GM19328 (cell line): ENCODE results near the gene SDK2.
"Not testable (repeated sequence)": the region's sequence is repeated elsewhere in the genome, so short reads cannot be mapped to it uniquely, and the experiment has no call there.

Experiments used
- ATAC-seq: cut with Tn5 transposase; IDR thresholded peaks from one replicate; pipeline ENCODE4 v1.9.1; 2021; ENCODE audit warnings: mild to moderate bottlenecking, moderate library complexity; ENCODE audit not compliant: unreplicated experiment

Gene SDK2

DNA sequence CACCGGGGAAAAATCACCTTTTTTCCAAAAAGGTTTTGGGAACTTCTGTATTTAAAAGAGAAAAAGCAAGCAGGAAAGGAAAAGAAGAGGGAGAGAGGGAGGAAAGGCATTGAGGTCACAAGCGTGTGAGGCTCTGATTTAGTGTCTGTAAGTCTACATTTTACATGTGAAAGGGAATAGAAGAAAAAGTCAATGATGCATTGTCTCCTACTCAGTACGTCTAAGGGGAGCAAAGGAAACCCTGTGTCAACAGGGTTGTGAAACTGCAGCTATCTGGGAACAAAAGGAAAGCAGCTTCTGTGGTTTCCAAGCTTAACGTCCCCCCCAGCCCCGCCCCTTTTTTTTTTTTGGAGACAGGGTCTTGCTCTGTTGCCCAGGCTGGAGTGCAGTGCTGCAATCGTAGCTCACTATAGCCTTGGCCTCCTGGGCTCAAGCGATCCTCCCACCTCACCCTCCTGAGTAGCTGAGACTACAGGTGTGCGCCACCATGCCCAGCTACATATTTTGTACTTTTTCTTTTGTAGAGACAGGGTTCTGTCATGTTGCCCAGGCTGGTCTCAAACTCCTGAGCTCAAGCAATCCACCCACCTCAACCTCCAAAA is 330.6 kb downstream of the SDK2 start:
- ATAC-seq: no peak

DNA sequence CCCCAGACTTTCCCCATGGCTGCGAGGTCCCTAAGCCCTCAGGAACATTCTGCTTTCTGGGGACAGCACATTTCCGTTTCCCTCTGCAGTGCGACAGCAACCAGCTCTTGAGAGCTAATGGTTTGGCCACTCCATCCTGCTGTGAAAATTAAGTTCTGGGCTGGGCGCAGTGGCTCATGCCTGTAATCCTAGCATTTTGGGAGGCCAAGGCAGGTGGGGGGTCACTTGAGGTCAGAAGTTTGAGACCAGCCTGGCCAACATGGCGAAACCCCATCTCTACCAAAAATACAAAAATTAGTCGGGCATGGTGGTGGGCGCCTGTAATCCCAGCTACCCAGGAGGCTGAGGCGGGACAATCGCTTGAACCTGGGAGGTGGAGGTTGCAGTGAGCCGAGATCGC is 331.4 kb downstream of the SDK2 start:
- not testable (repeated sequence) for ATAC-seq

DNA sequence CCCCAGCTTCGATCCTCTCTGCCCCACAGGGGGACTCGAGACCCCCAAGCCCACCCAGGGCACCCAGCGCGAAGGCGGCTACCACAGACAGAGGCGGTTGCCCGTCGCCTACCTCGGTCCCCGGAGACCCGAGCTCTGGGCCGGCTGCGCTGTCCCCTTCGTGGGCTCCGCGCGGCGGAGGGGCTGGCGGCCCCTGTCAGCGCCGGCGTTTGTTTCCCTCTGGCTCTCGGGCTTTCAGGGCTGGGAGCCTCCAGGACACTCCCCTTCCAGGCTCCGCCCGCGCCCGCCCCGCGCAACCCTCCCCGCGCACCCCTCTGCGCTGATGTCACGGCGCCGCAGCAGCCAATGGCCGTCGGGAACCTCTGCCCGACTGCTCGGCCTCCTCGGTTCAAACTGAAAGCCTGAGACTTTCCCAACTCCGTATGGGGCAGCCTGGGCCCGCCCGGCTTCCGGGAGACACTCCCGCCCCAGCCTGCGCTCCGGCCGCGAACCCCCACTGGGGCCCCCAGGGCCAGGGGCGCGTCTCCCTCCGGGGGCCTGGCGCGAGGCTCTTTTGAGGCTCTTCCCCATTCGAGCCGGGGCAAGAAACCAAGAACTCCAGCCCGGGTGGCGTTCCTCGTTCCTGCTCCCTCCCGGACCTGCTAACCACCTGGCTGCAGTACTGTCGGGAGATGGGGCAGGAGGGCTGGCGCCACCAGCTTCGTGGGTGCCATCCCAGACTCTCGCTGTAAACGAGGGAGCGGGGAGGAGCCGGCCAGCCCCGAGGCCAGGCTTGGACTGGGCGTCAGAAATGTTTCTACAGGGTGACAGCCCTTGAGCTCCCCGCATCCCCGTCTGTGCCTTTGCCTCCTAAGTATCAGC is 332.2 kb downstream of the SDK2 start, which contains the start of gene CDC42EP4:
Gene CDC42EP4 (minus strand): TSS at position 221 of the 861 bp plus-strand sequence. CDS start 25,501 bp downstream, outside the sequence.
- ATAC-seq: peak; percentile 92

DNA sequence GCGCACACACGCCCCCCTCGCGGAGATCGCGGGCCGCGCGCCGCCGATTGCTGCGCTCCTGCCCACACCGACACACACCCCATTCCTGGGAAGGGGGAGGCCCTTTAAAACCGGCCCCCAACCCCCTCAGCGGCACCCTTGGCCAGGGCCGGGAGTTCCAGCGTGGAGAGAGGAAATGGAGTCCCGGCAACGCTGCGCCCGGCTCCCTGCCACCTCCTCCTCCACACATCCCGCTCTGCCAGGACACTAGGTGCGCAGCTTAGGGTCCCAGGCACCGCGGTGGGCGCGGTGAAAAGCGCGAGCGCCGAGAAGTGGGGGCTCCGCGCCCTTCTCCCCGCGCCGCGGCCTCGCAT is 332.8 kb downstream of the SDK2 start:
- peak; percentile 11 for ATAC-seq

DNA sequence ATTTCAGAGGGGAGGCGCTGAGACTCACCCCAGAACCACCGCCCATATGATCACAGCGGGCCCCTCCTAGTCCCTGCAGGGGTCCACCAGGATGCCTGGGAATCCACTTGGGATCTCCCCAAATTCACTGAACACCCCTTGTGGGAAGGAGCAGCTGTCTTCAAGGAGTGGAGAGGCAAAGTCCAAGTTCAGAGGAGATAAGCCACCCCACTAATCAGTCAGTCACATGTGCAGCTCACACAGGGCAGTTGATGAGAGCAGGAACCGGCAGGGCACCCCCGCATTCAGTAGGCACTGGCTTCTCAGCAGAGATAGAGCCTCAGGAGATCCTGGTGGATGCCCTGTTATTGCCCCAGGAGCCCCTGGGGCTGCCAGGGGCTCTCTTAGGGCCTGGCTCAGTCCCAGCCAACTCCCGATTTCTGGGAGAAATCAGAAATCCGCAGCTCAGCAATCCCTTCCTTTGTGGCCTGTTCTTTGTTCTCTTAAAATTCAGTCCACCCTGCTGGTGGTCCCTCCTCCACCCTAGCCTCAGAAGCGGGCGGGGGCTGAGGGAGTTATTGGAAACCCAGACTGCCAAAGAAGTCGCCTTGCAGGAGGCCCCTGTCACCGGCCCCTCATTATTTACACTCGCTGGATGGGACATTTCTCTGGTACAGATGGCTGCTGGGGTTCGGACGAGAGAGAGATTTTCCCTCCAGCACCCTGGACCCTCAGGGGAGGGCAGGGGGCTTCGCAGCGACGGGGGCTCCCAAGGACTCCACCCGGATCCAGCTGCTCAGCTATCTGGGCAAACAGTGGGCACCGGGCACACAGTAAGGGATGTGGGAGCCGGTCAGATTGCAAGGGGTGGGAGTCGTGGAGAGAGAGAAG is 334.3 kb downstream of the SDK2 start:
- no peak for ATAC-seq

DNA sequence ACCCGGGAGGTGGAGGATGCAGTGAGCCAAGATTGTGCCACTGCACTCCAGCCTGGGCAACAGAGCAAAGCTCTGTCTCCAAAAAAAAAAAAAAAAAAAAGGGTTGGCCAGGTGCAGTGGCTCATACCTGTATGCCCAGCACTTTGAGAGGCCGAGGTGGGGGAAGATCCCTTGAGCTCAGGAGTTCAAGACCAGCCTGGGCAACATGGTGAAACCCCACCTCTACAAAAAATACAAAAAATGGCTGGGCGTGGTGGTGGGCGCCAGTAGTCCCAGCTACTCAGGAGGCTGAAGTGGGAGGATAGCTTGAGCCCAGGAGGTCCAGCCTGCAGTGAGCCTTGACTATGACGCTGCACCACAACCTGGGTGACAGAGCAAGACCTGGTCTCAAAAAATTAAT is 335.3 kb downstream of the SDK2 start:
- not testable (repeated sequence) for ATAC-seq

DNA sequence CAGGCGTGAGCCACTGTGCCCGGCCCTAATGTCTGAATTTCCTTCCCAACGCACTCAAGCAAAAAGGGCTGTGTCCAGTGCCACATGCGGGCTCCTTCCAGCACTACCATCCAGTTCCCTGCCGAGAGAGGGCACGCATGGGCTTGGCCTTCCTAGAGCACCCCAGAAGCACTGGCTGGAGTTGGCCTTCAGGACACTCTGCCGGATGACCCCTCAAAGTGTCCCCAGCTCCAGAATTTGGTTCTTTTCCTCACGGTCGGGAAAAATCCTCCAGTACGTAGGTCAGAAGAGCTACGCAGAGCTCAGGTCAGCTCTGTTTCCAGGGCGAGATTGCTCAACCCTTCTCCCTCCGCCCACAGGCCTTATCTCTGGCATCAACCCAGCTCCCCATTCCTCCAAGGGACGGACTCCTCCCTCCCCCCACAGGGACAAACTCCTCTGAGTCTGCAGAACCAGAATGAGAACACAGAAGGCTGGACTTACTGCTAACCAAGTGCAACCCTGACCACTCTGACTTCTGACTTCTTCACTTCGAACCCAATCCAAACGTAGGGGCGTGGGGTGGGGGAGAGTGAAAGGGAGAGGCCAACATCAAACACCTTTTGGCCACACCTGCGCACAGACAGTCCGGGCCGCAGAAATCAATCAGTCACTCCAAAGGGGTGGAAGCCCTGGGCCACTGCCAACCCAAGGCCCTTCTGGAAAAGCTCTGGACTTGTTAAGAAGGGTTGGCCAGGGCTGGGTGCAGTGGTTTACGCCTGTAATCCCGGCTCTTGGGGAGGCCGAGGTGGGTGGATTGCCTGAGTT is 336.0 kb downstream of the SDK2 start:
- no peak for ATAC-seq

DNA sequence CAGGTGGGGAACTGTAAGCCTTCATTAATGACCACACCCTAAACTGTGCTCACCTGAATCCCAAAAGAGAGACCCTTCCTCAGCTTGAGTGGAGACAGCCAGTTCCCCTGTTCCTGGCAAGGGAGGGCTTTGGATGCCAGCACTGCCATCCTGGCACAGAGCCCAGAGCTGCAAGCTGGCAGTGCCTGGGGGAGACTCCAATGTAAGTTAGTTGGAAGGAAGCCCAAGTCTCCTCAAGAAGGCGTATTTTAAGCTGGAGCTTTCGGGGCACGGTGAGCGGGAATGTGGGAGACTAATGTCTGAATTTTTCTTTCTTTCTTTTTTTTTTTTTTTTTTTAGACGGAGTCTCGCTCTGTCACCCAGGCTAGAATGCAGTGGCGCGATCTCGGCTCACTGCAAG is 337.1 kb downstream of the SDK2 start:
- no peak for ATAC-seq

DNA sequence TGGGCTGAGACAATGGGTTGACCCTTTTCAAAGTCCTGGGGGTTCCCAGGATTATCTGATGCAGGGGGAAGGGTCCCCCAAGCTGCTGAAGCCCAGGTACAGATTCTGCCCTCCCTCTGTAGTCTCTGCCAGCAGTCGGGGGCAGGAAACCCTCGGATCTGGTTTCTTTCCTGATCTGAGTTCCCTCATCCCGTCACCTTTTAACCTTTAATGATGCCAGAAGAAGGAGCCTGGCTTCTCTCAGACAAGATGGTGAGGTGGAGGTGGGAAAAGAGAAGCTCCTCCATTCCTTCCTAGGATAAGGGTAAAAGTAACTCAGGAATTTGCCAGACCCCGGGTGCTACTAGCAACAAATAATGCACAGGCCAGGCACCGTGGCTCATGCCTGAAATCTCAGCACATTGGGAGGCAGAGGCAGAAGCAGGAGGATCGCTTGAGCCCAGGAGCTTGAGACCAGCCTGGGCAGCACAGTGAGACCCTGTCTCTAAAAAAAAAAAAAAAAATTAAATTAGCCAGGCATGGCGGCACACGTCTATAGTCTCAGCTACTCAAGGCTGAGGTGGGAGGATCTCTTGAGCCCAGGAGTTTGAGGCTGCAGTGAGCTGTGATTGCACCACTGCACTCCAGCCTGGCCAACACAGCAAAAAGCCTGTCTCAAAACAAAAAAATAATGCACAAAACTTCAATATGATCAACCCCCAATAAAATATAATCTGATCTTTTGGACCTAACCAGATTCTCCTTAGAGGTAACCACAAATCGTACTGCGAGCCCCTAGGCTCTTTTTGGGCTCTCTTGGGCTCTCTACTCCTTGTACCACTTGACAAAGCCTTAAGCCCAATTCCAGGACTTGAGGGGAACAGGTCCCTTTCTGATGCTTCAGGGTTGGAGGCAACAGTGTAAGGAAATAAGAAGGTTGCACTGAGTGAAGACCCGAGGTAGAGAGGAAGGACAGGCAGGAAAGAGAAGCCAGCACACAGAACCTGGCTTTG is 338.1 kb downstream of the SDK2 start:
- no peak for ATAC-seq

DNA sequence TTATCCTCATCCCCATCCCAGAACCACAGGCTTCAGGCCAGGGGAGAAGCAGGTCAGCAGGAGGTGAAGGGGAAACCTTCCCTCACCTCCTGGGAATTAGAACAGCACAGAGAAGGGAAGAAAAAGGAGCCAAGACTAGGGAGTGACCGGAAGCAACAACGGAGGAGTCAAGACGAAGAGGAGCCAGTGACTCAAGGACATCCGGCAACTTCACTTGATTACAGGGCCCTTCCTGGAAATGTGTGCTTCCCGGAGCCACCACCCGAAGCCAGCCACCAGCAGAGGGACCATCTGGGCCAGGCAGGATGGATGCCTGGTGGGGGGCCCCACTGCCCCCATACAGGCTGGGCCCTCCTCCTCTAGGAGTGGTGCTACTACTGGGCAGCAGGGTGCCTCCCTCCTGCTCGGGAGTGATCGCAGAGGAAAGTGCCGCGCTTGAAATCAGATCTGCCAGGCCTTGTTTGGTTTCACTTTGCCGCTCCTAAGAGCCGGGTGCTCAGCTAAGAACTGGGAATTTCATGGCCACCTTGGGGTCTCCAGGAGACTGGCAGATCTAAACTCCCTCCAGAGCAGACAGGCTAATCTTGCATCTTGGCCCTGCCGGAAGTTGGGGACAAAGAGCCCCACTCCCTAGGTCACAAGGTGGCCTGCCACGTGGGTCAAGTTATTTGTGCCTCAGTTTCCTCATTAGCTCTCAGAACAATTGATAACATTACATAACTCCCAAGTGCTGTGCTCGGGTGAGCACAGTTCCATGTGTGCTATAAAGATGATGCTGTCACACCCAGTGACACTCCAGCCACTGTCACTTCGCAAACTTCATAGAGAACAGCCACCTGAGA is 339.1 kb downstream of the SDK2 start:
- no peak for ATAC-seq

DNA sequence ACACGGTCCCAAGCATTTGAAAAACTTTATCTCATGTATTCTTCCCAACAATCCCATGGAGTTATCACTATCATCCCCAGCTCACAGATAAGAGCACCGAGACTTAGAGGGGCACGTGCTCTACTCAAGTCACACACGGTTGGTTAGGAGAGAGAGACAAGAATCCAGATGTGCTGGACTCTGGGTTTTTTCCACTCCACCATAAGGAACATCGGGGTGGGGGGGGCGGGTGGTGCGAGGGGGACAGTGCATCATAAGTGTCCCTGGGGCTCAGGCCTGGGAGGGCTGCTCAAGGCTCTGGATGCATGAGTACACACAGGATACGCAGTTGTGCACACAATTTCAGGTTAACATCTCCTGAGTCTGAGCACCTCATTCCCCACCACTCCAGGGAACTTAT is 339.8 kb downstream of the SDK2 start:
- ATAC-seq: no peak

DNA sequence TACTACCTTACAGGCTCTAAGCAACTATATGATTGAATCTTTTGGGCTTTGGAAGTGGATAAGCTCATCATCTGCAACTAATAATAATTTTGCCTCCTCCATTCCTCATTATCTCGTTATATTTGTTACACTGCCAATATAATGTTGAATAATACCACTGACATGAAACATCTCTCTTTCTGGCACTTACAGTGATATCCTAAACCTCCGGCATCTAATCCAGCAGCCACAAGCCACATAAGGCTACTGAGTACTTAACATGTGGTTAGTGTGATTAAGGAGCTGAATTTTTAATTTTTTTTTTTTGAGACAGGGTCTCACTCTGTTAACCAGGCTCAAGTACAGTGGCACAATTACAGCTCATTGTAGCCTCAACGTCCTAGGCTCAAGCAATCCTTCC is 342.1 kb downstream of the SDK2 start:
- ATAC-seq: no peak

DNA sequence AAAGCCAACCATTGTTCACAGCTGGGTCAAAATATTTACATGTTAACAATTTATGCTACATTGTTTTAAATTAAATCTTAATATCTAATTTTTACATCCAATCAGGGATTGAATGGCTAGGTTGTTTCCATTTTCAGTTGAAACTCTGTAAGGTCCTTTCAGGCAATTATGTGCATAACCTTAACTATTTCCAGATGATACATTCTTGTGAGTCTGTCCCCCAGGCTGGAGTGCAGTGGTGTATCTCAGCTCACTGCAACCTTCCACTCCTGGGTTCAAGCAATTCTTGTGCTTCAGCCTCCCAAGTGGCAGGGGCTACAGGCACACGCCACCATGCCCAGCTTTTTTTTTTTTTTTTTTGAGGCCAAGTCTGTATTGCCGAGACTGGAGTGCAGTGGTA is 342.9 kb downstream of the SDK2 start:
- no peak for ATAC-seq

DNA sequence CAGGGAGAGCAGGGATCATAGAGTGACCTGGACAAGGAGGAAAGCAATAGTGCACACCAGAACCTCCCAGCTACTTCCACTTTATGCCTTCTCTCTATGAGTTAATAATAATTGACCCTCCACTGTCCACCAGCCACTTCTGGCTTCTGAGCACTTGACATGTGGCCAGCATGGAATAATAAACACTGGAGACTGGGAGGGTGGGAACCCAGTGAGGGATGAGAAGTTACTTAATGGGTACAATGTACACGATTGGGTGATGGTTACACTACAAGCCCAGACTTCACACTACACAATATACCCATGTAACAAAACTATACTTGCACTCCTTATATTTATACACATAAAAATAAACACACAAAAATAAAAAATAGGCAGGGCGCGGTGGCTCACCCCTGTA is 343.9 kb downstream of the SDK2 start:
- ATAC-seq: no peak

DNA sequence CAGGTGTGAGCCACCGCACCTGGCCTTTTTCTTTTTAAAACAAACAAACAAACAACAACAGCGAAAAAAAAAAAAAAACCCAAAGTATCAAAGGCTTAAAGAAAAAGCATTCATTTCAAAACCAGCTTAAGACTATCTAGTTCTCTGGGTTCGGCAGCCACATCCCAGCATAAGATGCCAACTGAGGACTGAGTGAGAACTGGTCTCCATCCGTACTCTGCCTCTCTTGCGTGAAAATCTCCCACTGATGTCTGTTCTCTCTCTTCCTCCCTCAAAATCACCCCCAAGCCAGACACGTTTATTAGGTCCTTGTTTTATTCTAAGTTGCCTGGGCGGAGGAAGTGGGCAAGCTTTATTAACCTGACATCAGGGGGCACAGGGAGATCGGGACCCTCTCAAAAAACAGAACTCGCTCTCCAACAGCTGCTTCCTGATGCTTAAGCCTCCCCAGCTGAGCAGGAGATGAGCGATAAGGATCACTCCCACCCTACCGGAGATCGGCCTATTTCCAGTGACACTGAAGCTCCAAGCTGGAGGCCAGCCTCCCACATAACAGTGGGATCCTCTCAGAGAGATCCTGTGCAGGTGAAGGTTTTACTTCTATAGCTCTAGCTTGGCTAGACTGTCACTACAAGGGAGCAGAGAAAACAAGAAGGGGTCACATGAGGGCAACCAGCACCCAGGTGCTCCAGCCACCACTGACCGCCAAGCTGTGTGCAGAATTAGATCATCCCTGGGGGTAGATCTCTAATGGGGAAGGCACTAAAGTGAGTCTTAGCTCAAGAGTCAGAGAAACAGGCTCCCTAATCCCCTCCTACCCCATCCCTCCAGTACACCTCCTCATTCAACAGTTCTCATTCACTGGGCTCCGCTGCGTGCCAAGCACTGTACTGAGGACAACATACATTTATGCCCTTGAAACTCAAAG is 346.0 kb downstream of the SDK2 start:
- ATAC-seq: no peak

DNA sequence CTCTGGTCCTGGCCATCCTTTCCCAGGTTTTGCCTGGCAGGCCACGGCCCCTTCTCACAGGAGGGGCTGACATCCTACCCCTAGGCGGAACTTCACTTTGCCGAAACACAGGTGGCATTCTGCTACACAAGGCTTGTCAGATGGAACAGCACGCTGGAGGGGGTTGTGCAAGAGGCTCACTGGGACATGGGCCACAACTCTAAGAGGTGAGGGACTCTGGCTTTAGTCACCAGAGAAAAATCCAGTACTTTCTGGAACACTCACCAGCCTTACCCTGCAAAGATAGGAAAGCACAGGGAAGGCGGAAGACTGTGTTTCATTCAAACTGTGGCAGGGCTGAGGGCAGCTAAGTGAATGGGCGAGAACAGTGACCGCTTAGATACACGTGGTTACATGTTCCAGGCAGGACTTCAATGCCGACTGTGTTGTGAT is 350.7 kb downstream of the SDK2 start:
- ATAC-seq: no peak

DNA sequence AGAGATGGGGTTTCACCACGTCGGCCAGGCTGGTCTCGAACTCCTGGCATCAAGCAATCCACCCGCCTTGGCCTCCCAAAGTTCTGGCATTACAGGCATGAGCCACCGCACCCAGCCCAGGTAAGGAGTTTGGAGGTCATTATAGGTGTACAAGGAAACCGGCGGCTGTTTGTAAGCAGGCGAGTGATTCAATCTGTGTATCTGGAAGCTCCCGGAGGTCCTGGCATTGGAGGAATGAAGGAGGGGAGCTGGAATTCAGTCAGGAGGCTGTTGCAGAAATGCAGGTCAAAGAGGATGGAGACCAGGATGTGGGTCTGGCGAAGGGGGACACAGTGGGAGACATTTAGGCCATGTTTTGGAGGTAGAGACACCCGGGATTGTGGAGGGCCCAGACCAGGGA is 351.2 kb downstream of the SDK2 start:
- ATAC-seq: no peak
